ENCODE data around the gene PTPRM. TPM values are rescaled to one million over a fixed set of nuclear protein-coding genes. Genes with fewer than 3 reads are reported as not detected.

PTPRM gene
- total RNA-seq, 4 donors from 2014 or later = 62.7 to 94.0 (median 76.0) TPM

DNA sequence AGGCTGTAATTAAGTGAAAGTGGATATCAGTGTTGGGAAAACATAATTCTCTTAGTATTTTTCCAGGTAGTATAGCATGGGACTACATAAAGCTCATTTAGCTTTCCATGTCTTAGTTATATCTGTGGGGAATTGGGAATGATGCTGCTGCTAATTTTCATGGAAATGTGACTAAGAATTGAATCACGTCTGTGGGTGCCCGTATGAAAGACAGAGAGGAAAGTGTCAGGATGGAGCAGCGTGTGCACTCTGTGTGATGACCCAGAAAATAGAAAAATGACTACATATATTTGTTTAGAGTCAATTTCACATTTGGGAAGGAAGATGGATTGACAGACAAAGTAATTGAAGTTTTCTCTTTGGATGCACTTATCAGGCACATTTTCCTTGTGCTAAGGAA, 212.1 kb downstream of the PTPRM start:
- intact Hi-C loops (cut with DNase I) = no loop called here

DNA sequence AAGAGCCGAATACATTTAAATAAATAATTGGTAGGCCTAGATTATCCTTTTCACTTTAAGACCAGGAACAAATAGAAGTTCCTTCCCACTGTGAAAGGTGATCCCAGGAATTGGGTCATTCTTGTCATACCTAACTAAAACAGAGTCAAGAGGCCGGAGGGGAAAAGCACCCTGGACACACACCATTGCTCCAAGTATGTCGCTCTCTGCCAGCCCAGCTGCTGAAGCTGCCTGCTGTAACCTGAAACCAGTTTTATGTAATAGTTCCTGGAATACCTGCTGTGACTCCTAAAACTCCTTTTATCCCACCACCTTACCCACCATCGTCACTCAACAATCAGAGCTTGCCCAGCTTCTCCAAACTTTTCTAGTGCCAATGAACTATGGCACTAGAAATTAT, 217.1 kb downstream of the PTPRM start:
- Histone ChIP-seq H3K9me3 (no peaks in the 10 kb centered on the region), H3K4me3 (no peak overlapping the region), H3K4me1 (peaks cover 0 to 11% (median 2%) of the 10 kb centered on the region in 4 donors), H3K27ac (replicated peaks in 1 of 4) (no peak overlapping the region), H3K36me3 (no peaks in the 10 kb centered on the region), H3K27me3 (no peaks in the 10 kb centered on the region)
- DNase-seq (ENCODE audit: extremely low spot score) = no peak
- TF ChIP-seq POLR2A (IDR thresholded peaks at IDR 0.05; ENCODE audit: low read depth) (no peak), CTCF (IDR thresholded peaks at IDR 0.05) (no peak), POLR2AphosphoS5 (IDR thresholded peaks at IDR 0.05) (no peak), EP300 (IDR thresholded peaks at IDR 0.05) (no peak)
- 85% methylated on average over 4 of the region's 4 CpGs for WGBS
- intact Hi-C loops (cut with DNase I) = no loop called here

More for the DNA sequence above, 212.1 kb downstream of the PTPRM start:
- TF ChIP-seq CTCF (IDR thresholded peaks at IDR 0.05) = no peak
- no peak for TF ChIP-seq POLR2A (IDR thresholded peaks at IDR 0.05; ENCODE audit: low read depth)
- no peak for TF ChIP-seq POLR2AphosphoS5 (IDR thresholded peaks at IDR 0.05)
- no peak for TF ChIP-seq EP300 (IDR thresholded peaks at IDR 0.05)
- Histone ChIP-seq H3K36me3 (no peaks in the 10 kb centered on the region), H3K9me3 (no peaks in the 10 kb centered on the region), H3K4me3 (no peak overlapping the region), H3K4me1 (peaks cover 0 to 11% (median 0%) of the 10 kb centered on the region in 4 donors), H3K27me3 (no peaks in the 10 kb centered on the region), H3K27ac (replicated peaks in 1 of 4) (no peak overlapping the region)
- no peak for DNase-seq (ENCODE audit: extremely low spot score)
- 84% methylated on average over 3 of the region's 3 CpGs for WGBS

GRCh38 chr18:7786569-7786968, 219.5 kb downstream of the PTPRM start:
- H3K27me3 ChIP-seq = no peaks in the 10 kb centered on the region
- 77% methylated on average over 1 of the region's 1 CpG for WGBS
- no peak for DNase-seq (ENCODE audit: extremely low spot score)
- no peaks in the 10 kb centered on the region for H3K36me3 ChIP-seq
- no peak for TF ChIP-seq EP300 (IDR thresholded peaks at IDR 0.05)
- no peak for TF ChIP-seq CTCF (IDR thresholded peaks at IDR 0.05)
- no peak for TF ChIP-seq POLR2A (IDR thresholded peaks at IDR 0.05; ENCODE audit: low read depth)
- no peak for TF ChIP-seq POLR2AphosphoS5 (IDR thresholded peaks at IDR 0.05)
- no peak overlapping the region for H3K27ac ChIP-seq (replicated peaks in 1 of 4)
- H3K4me1 ChIP-seq = peaks cover 8 to 16% (median 9%) of the 10 kb centered on the region in 4 donors
- no peak overlapping the region for H3K4me3 ChIP-seq
- no peaks in the 10 kb centered on the region for H3K9me3 ChIP-seq
- intact Hi-C loops (cut with DNase I) = no loop called here

DNA sequence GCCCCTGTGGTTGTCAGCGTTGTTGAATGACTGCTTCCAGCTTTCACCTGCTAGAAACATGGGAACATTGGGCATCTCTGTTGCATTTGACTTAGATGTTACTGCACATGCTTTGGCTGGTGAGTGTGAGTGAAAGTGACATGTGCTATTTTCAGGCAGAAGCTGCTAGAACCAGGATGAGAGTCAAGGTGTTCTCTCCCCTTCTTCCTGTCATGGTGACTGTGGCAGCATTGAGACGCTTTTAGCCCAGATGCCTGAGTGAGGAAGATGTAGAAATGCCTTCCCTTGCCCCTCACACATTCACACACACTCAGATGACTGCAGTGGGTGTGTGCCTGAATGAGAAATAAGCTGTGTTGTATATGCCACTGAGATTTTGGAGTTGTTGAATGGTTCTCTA, 220.2 kb downstream of the PTPRM start:
- DNase-seq (ENCODE audit: extremely low spot score) = no peak
- Histone ChIP-seq H3K27me3 (no peaks in the 10 kb centered on the region), H3K9me3 (no peaks in the 10 kb centered on the region), H3K36me3 (no peaks in the 10 kb centered on the region), H3K4me1 (peaks cover 8 to 16% (median 8%) of the 10 kb centered on the region in 4 donors), H3K27ac (replicated peaks in 1 of 4) (no peak overlapping the region), H3K4me3 (no peak overlapping the region)
- 85% methylated on average over 2 of the region's 2 CpGs for WGBS
- intact Hi-C loops (cut with DNase I) = no loop called here
- no peak for TF ChIP-seq EP300 (IDR thresholded peaks at IDR 0.05)
- TF ChIP-seq POLR2AphosphoS5 (IDR thresholded peaks at IDR 0.05) = no peak

GRCh38 chr18:7789856-7790552, 222.9 kb downstream of the PTPRM start:
- H3K27ac ChIP-seq (replicated peaks in 1 of 4) = no peak overlapping the region
- WGBS = 55% methylated on average over 5 of the region's 5 CpGs
- no peak for TF ChIP-seq EP300 (IDR thresholded peaks at IDR 0.05)
- peak; percentile 48 to 62 (median 58) for TF ChIP-seq CTCF (IDR thresholded peaks at IDR 0.05)
- TF ChIP-seq POLR2A (IDR thresholded peaks at IDR 0.05; ENCODE audit: low read depth) = no peak
- no peak for TF ChIP-seq POLR2AphosphoS5 (IDR thresholded peaks at IDR 0.05)
- no peaks in the 10 kb centered on the region for H3K36me3 ChIP-seq
- H3K4me3 ChIP-seq = no peak overlapping the region
- intact Hi-C loops (cut with DNase I) = loop anchor here (10.0 kb wide), 1 partner anchor 315 kb away; no protein-coding TSS in a partner anchor
- H3K27me3 ChIP-seq = no peaks in the 10 kb centered on the region
- peaks cover 0 to 16% (median 8%) of the 10 kb centered on the region in 4 donors for H3K4me1 ChIP-seq
- H3K9me3 ChIP-seq = no peaks in the 10 kb centered on the region
- DNase-seq (ENCODE audit: extremely low spot score) = no peak

Data from esophagus muscularis mucosa (tissue), 4 donors.